IPS-NIHi7 (cell line): ENCODE data around the gene TRPM2.
A peak's percentile ranks its signal among the peaks of the same experiment; 100 is the strongest.
"Not testable (repeated sequence)": the region's sequence is repeated elsewhere in the genome, so short reads cannot be mapped to it uniquely, and the experiment has no call there.

Experiments used
- DNase-seq: peaks from one replicate; pipeline ENCODE4 v3.0.0; 2012; ENCODE audit warnings: mixed read lengths; ENCODE audit errors: extremely low spot score

The TRPM2 gene

DNA sequence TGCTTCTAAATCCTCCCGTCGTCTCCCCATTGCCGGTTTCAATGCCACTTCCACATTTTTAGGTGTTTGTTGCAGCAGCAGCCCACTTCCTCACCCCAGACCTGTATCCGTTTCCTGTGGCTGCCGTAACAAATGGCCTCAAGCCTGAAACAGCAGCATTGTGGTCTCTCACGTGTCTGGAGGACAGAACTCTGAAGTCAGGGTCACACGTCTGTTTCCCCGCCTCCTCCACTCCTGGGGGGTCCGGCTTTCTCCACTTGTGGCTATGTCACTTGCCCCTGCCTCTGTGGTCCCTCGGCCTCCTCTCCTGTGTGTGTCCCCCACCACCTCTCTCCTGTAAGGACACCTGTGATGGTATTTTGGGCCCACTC, 21.8 kb downstream of the TRPM2 start:
- DNase-seq: no peak

DNA sequence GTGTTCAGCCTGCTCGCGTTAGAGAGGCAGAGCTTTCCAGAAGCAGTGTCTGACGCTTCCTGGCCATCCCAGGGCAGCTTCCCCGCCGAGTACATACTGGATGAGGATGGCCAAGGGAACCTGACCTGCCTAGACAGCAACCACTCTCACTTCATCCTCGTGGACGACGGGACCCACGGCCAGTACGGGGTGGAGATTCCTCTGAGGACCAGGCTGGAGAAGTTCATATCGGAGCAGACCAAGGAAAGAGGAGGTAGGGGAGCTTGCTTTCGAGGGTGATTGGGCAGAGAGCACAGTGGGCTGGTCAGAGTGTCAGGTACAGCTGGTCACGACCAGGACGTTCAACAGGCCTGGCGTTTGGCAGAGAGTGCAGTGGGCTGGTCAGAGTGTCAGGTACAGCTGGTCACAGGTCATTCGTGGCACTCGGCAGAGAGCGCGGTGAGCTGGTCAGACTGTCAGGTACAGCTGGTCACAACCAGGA, 22.4 kb downstream of the TRPM2 start:
- no peak for DNase-seq

- no peak for DNase-seq
Observed at GRCh38 chr21:44376606-44377005, 23.2 kb downstream of the TRPM2 start.

DNA sequence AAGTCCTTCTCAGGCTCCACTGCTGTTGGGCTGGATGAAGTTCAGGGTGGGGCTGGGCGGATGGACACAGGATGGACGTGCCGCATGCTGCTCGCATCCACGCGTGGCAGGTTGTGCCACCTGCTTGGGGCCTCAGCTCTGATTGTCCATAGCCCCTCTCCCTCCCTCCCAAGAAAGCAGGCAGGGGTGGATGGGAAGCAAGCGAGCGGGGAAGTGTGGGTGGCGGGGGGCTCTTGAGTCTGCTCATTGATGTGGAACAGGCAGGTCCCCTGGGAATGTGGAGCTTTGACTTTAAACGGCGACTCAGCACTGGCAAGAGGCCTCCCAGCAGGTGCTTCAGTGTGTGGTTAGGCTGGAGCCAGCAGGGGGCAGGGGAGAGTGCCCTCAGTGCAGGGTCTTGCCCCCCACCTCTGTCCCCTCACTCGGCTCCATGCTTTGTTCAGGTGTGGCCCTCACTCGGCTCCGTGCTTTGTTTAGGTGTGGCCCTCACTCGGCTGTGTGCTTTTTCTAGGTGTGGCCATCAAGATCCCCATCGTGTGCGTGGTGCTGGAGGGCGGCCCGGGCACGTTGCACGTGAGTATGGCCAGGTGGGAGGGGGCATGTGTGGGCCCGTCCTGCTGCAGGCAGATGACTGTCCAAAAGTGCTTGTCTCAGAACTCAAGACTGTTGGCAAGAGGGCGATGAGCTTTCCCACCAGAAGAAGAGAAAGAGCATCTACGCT, 23.9 kb downstream of the TRPM2 start:
- DNase-seq: peak; percentile 54

DNA sequence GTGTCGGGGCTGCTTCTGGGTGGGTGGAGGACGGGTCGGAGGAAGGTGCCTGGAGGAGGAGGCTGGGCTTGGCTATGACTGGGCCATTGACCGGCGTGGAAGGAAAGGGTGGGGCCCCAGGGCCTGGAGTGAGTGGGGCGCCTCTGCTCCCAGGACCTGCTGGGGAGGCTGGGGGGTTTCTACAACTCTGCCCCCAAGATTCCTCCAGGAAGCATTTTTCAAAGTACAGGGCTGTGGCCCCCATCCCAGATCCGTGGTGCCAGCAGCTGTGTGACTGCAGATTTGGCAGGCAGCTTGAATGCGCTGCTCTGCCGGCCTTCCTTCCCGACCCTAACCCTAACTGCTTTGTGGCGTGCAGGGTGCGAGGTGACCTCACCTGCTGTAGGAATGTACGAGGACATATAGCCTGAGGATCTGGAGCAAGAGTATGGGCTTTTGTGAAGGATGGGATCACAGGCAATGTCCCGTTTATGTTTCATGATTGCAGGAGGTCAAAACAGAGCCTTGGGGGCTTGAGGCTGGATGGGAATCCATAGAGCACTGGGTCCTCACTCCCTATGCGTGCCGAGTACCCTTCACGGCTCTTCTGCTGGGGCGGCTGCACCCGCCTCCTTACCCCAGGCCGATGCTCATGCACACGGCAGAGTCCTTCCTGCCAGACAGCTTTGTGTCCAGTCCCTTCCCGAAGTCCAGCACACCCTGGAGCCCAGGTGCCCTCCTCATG, 24.7 kb downstream of the TRPM2 start:
- DNase-seq: peak; percentile 9

GRCh38 chr21:44378646-44379514, 25.5 kb downstream of the TRPM2 start:
- DNase-seq: no peak

GRCh38 chr21:44379515-44379848, 26.1 kb downstream of the TRPM2 start:
- no peak for DNase-seq

DNA sequence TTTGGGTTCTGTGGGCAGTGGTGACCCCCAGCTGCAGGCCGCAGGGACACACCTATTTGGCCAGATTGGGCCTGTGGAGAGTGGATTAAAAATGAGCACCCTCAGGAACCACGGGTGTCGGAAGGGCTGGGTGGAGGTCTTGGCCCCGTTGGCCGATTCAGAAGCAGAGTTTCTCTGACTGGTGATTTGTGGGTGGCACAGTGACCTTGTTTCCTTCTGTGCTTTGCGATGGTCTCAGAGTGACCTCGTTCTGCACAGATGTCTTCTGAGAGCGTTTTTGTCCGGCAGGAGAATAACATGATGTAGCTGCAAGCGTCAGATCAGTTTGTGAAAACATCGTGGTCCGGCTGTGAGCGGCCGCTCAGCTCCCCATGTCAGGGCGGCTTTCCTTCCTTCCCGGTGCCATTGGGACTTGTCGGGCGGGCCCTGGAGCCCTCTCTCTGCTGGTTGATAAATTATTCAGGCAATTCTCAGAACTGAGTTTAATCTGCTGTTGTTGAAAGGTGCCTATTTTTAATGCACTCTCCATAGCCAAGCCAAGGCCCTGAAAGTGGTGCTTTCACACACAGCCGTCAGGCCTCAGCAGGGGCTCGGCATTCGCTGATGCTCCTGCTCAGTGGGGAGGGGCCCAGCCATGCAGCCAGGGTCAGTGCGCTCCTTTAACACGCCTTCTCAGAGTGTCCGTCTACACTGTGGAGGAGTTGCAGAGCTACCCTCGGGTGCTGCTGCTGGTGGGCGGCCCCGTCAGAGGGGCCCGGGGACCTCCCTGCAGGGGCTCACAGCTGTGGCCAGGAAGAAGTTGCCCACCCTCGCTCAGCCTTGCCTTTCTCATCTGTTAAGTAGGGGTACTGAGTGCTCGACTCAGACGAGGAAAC, 26.8 kb downstream of the TRPM2 start:
- DNase-seq: peak; percentile 65

DNA sequence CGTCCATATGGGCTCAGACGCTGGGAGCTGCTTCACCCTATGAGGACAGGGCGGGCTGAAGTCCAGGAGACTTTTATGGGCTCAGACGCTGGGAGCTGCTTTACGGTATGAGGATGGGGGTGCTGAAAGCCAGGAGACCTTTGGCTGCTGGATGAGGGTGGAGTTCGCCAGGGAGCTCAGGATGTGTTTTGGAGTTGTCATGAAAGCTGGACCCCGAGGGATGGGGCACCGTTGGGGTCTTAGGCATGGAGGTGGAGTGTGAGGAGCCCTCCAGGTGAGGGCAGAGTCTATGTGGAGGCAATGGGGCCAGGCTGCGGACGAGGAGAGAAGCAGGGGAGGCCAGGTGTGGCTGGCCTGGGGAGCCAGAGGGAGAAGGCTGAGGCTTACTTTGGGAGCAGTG, 27.5 kb downstream of the TRPM2 start:
- no peak for DNase-seq

- DNase-seq: no peak
Observed at GRCh38 chr21:44381874-44382273, 28.5 kb downstream of the TRPM2 start.

- DNase-seq: no peak
Observed at GRCh38 chr21:44382536-44382935, 29.1 kb downstream of the TRPM2 start.

DNA sequence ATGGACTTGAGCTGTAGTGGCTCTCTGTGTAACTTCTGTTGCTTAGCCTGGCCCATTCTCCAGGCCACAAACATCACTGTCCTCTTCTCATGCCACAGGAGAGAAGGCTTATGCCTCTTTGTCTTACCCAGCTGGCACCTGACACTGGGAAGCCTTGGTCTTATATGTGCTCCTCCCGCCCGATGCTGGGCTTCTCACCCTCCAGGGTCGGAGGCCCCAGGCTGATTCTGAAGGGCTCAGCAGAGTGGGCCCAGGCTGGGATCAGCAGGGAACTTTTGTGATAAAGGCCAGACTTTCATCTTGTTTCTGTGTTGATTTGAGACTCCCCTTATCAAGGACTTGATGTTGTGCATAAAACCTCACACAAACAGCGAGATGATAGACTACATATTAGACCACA, 29.8 kb downstream of the TRPM2 start:
- DNase-seq: no peak

- DNase-seq: no peak
Observed at GRCh38 chr21:44384968-44385367, 31.5 kb downstream of the TRPM2 start.

DNA sequence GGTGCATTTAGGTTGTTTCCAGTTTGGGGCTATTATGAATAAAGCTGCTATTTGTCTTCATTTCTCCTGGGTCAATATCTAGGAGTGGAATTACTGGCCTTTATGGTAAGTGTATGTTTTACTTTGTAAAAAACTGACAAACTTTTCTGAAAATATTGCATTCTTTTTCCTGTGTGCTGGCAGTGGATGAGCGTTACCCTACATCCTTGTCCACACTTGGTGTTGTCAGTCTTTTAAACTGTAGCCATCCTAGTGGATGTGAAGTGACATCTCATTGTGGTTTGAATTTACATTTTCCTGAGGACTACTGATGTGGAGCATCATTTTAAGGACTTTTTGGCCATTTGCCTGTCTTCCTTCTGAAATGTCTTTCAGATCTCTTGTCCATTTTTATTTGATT, 35.9 kb downstream of the TRPM2 start:
- no peak for DNase-seq

DNA sequence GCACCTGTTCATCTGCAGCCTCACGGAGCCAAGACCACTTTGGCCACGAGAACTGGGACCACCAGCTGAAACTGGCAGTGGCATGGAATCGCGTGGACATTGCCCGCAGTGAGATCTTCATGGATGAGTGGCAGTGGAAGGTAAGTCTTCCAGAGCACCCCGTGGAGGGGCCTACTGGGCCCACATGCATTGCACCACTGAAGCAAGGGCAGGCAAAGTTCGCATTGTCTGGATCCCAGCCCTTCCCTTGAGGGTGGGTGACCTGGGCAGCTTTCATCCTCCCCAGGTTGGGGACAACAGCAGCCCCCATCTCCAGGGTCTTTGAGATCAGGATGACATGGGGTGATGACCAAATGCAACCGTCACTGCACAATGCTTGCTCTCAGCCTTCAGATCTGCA, 37.5 kb downstream of the TRPM2 start:
- no peak for DNase-seq

GRCh38 chr21:44391345-44392091, 38.1 kb downstream of the TRPM2 start:
- no peak for DNase-seq

DNA sequence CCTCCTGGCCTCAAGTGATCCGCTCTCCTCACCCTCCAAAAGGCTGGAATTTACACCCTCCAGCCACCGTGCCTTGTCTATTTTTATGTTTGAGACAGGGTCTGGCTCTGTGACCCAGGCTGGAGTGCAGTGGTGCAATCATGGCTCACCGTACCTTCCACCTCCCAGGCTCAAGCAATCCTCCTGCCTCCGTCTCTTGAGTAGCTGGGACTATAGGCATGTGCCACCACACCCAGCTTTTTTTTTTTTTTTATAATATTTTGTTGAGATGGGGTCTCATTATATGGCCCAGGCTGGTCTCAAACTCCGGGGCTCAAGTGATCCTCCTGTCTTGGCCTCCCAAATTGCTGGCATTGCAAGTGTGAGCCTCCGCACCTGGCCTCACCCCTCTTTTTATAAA, 38.8 kb downstream of the TRPM2 start:
- DNase-seq: no peak

DNA sequence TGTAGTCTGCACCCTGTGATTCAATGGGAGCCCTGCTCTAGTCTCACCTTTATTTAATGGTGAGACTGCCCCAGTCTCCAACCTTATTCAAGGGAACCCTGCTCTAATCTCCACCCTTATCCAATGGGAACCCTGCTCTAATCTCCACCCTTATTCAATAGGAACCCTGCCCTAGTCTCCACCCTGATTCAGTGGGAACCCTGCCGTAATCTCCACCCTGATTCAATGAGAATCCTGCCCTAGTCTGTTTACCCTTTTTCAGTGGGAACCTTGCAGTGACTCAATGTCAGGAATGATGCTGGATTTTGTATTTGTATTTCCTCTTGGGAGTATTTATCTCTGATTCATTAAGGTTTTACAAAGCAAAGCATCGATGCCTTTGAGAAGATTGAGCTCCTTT, 39.5 kb downstream of the TRPM2 start:
- DNase-seq: peak; percentile 10

GRCh38 chr21:44394733-44395132, 41.3 kb downstream of the TRPM2 start:
- peak; percentile 9 for DNase-seq

DNA sequence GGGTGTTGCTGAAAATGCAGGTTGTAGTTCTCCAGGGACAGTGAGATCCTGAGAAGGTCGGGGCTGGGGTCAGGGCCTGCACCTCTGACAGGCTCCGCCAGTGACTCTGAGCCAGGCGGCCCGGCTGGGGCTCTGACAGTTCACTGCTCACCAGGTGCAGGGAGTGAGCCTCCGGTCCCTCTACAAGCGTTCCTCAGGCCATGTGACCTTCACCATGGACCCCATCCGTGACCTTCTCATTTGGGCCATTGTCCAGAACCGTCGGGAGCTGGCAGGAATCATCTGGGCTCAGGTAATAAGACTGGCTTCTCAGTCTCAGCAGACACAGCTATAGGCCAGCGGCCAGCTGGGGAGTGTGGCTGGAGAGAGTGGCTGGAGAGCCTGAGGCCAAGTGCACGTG, 41.8 kb downstream of the TRPM2 start:
- no peak for DNase-seq

- not testable (repeated sequence) for DNase-seq
Observed at GRCh38 chr21:44396803-44397202, 43.4 kb downstream of the TRPM2 start.
